HG03066 (cell line): ENCODE results near the gene SIRPG.
"Not testable (repeated sequence)": the region's sequence is repeated elsewhere in the genome, so short reads cannot be mapped to it uniquely, and the experiment has no call there.

ENCODE experiments used
- ATAC-seq: cut with Tn5 transposase; IDR thresholded peaks from one replicate; pipeline ENCODE4 v1.9.1; 2021; ENCODE audit warnings: low read depth; ENCODE audit not compliant: unreplicated experiment

Gene SIRPG

GRCh38 chr20:1657556-1658334 lies at the start of gene SIRPG:
SIRPG (minus strand) TSS chr20:1657779; CDS start chr20:1657714, 65 bp downstream.
- ATAC-seq: no peak

- not testable (repeated sequence) for ATAC-seq
Observed at GRCh38 chr20:1706887-1707286, 49.3 kb upstream of the SIRPG start.

- no peak for ATAC-seq
Observed at GRCh38 chr20:1706079-1706478, 48.5 kb upstream of the SIRPG start.

- ATAC-seq: no peak
Observed at GRCh38 chr20:1702855-1703254, 45.3 kb upstream of the SIRPG start.

GRCh38 chr20:1702328-1702727 lies 44.7 kb upstream of the SIRPG start:
- ATAC-seq: no peak

GRCh38 chr20:1700990-1701389 lies 43.4 kb upstream of the SIRPG start:
- ATAC-seq: no peak

GRCh38 chr20:1697592-1697991 lies 40.0 kb upstream of the SIRPG start:
- no peak for ATAC-seq

- ATAC-seq: no peak
Observed at GRCh38 chr20:1696521-1697209, 39.1 kb upstream of the SIRPG start.

- ATAC-seq: no peak
Observed at GRCh38 chr20:1694672-1695071, 37.1 kb upstream of the SIRPG start.

- ATAC-seq: no peak
Observed at GRCh38 chr20:1693427-1693826, 35.8 kb upstream of the SIRPG start.

GRCh38 chr20:1689721-1690120 lies 32.1 kb upstream of the SIRPG start:
- ATAC-seq: no peak

- ATAC-seq: no peak
Observed at GRCh38 chr20:1688886-1689538, 31.4 kb upstream of the SIRPG start.

GRCh38 chr20:1687053-1687452 lies 29.5 kb upstream of the SIRPG start:
- no peak for ATAC-seq

- no peak for ATAC-seq
Observed at GRCh38 chr20:1686151-1686748, 28.7 kb upstream of the SIRPG start.

GRCh38 chr20:1685304-1686052 lies 27.9 kb upstream of the SIRPG start:
- no peak for ATAC-seq

GRCh38 chr20:1684872-1685271 lies 27.3 kb upstream of the SIRPG start:
- ATAC-seq: no peak

- ATAC-seq: no peak
Observed at GRCh38 chr20:1676650-1677049, 19.1 kb upstream of the SIRPG start.

GRCh38 chr20:1674990-1675780 lies 17.6 kb upstream of the SIRPG start:
- no peak for ATAC-seq

GRCh38 chr20:1674361-1674760 lies 16.8 kb upstream of the SIRPG start:
- no peak for ATAC-seq

GRCh38 chr20:1673424-1673823 lies 15.8 kb upstream of the SIRPG start:
- no peak for ATAC-seq
